Measurements from ENCODE around the gene CTSF.
"Not testable (repeated sequence)": the region's sequence is repeated elsewhere in the genome, so short reads cannot be mapped to it uniquely, and the experiment has no call there.

CTSF gene

DNA sequence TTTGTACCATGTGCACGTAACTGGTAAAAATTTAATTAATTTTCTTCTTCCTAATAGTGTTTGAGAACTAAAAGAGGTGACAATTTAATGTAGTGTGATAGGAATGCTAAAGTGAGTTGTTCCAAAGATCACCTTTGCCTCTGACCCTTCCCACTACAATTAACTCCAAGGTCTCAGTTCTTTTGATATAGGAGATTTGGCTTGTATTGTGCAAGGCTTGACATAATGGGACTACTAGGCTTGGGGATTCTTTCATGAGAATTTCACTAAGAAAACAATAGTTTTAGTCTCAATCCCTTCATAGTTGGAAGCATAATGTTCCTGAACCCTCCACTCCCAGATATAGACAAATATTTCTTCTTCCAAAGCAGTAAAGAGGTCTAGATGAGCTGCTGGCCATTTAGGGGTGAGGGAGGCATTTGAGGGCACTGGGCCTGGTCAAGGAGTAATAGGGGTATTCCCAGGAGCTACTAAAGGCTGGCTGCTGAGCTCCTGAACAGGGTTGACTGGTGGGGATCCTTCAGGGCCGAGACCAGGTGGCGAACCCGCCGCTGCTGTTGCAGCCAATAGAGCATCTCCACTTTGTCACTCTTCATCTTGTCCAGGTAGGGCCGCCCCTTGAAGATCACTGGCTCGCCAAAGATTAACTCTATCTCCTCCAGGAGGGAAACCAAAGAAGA, 21.7 kb upstream of the CTSF start:
- DNase-seq (ENCODE audit: low read depth), result no peak

DNA sequence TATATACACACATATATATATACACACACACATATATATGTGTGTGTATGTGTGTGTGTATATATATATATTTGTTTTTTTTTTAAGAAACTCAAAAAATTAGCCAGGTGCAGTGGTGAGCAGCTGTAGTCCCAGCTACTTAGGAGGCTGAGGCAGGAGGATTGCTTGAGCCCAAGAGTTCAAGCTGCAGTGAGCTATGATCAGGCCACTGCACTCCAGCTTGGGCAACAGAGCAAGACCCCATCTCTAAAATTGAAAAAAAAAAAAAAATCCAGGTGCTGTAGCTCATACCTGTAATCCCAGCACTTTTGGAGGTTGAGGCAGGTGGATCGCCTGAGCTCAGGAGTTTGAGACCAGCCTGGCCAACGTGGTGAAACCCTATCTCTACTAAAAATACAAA, 20.9 kb upstream of the CTSF start:
- DNase-seq (ENCODE audit: low read depth), result not testable (repeated sequence)

DNA sequence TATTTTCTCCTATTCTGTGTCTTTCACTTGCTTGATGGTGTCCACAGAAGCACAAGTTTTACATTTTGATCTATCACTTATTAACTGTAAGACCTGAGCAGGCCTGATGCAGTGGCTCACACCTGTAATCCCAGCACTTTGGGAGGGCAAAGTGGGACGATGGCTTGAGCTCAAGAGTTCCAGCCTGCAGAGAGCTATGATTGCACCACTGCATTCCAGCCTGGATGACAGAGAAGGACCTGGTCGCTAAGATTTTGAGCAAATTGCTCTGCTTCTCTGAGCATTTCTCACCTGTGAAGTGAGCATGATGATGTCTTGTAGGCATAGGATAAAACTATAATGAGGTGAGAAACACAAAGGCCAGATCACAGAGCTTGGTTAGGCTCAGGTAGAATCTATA, 17.7 kb upstream of the CTSF start:
- no peak for DNase-seq (ENCODE audit: low read depth)

- DNase-seq (ENCODE audit: low read depth), result not testable (repeated sequence)
Measured at GRCh38 chr11:66585447-66585846, 17.0 kb upstream of the CTSF start.

DNA sequence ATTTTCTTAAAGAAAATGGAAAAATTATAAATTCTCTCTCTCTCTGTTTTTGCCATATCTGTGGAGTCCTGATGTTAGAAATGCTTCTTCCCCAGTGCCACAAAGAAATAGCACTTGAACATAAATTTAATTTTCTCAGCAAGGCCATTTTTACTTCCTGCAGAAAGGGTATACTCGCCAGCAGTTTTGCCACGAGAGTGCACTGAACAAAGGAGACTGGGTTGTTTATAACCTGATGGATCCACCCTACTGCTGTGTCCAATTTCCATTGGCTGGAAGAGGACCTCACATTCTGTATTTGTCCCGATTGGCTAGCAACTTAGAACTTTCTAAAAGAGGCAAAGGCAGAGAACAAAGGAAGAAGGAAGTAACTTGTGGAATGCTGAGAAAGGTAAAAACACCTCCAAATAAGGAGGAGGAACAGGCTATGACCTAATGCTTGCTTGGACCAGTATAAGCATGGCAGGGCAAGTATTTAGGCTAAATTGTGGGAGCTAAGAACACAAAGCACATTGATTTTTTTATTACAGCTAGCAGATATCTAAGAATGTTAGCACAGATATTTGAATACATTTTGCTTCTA, 14.2 kb upstream of the CTSF start:
- not testable (repeated sequence) for DNase-seq (ENCODE audit: low read depth)

- DNase-seq (ENCODE audit: low read depth), result no peak
Measured at GRCh38 chr11:66581261-66581660, 12.9 kb upstream of the CTSF start.

DNA sequence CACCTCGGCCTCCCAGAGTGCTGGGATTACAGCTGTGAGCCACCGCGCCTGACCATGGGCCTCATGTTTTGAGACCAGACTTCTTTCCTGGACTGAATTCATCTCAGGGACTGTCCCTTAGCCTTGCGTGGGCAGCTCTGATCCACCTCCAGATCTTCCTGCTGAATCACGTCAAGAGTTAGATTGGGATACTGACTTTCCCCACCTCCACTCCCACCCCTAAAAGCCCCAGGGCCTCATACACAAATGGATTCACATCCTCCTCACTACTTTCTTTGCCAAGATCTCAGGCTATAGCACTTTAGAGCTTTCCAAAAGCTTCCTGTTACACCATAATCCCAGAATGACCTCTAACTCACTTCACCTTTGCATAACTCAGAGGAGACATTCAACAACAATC, 12.4 kb upstream of the CTSF start:
- no peak for DNase-seq (ENCODE audit: low read depth)

DNA sequence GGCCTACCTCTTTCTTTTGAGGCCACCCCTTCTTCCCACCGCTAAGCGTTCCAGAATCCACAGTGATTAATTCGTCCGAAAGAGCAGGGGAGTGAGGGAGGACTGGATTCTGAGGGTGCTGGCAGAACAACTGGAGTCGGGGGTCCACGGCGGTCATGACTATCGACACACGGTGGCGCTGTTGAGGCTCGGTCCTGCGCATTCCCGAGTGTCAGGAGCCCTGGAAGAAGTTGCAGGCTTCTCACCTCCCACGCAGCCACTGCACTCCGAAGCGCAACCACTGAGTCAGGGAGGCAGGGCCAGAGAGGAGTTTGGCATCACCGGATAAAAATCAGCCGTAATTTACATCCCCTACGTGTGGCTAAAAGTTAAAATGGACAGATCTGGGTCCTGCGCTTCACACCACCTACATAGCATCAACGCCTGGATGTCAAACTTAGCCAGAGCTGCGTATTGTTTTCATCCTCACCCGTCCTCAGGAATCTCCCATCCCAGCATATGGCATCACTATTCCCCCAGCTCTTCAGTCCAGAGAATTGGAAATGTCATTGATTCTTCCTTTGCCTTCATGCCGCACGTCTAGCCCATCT, 10.7 kb upstream of the CTSF start:
- no peak for DNase-seq (ENCODE audit: low read depth)

DNA sequence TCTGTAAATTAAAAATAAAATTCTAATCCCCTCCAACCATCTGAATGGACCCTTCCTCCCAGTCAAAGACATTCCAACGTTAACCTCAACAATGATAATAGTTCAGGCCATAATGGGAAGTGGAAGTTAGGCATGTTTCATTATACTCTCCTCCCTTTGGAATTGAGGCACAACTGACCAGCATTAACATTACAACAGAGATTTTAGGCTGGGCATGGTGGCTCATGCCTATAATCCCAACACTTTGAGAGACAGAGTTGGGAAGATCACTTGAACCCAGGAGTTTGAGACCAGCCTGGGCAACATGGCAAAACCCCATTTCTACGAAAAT, 2.4 kb upstream of the CTSF start:
- no peak for DNase-seq (ENCODE audit: low read depth)

- DNase-seq (ENCODE audit: low read depth), result no peak
Measured at GRCh38 chr11:66570079-66570849, 1.9 kb upstream of the CTSF start.

DNA sequence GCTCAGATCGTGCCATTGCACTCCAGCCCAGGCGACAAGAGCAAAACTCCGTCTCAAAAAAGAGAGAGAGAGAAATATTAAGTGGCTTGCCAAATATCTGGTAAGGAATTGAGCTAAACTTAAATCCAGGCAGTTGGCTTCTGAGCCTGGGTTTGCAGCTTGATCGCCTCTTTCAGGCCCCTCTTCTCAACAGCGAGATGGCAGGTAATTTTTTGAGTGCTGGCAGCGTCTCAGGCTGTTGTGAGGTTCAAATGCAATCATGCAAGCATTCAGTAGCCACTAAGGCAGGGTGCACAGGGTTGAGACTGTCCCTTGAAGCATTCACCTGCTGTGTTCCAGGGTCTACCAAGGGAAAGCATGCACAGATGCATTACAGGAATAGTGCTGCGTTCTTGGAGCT, 670 bp upstream of the CTSF start:
- no peak for DNase-seq (ENCODE audit: low read depth)

DNA sequence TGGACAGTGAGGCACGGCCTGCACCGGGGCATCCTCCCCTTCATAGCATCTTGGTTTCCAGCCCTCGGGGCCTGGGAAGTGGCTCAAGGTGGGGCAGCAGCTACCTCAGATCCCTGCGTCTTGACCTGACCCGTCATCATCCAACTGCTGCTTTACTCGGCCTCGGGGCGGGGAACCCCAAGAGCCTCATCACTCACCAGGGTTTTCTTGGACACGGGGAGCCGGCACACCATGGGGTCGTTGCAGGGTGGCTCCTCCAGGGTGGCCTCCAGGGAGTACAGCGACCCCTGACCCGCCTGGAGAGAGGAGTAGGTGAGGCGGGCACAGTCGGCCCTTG, 651 bp downstream of the CTSF start:
- DNase-seq (ENCODE audit: low read depth), result no peak

GRCh38 chr11:66566221-66566620, 2.2 kb downstream of the CTSF start:
- no peak for DNase-seq (ENCODE audit: low read depth)

- no peak for DNase-seq (ENCODE audit: low read depth)
Measured at GRCh38 chr11:66564984-66565383, 3.4 kb downstream of the CTSF start.

GRCh38 chr11:66564538-66564937, 3.9 kb downstream of the CTSF start:
- DNase-seq (ENCODE audit: low read depth), result no peak

DNA sequence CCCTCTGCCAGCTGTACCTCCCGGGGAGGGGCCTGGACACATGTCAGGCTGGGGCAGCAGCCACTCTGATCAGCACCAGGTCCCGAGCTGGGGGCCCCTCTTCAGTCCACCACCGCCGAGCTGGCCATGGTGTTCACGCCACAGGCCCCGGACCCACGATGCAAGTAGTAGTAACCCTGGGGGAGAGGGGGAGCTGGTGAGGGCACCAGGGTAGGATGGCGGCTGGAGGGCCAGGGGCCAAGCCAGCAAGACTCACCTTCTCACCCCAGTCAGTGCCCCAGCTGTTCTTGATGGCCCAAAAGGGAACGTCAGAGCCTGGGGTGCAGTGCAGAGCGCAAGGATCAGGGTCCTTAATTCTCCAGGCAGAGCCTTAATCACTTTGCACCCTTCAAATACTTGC, 4.6 kb downstream of the CTSF start:
- no peak for DNase-seq (ENCODE audit: low read depth)

DNA sequence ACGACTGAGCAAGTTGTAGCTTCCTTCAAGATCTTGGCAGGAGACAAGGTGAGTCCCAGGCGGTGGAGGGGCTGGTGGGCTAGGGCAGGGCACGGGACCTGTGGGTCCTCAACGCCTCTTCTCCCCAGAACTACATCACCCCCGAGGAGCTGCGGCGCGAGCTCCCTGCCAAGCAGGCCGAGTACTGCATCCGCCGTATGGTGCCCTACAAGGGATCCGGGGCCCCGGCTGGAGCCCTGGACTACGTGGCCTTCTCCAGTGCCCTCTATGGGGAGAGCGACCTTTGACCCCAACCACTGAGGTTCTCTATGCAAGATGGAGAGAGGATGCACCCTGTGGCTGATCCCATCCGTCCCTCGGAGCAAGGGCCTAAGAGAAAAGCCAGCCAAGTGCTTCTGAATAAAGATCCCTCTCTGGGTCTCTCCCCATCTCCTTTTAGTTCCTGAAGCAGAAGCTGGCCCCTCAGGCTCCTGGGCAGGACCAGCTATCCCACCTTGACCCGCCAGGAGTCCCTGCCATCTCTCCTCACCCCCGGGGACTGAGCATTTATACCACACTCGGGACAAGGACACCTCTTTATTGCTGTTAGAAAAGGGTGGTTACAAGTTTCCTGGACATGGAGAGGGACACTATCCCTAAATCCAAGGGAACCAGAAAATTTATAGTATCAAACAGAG, 5.4 kb downstream of the CTSF start:
- DNase-seq (ENCODE audit: low read depth), result no peak

DNA sequence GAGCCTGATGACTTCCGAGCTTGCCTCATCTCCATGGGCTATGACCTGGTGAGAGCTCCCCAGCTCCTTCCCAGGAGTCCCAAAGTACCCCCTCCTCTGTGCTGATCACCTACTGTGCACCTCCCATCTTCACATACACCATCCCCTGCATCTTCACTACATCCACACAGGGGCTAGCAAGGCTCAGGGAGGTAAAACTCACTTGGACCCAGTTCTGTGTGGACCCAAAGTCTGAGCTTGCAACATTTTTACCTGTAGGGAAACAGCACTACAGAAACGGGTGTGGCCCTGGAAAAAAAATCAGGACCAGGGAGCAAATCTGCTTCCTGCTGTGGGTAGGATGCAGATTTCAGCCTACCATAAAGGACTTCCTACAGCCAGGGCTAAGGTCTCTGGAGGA, 6.1 kb downstream of the CTSF start:
- DNase-seq (ENCODE audit: low read depth), result no peak

- DNase-seq (ENCODE audit: low read depth), result no peak
Measured at GRCh38 chr11:66561975-66562248, 6.5 kb downstream of the CTSF start.

GRCh38 chr11:66561178-66561974, 7.0 kb downstream of the CTSF start:
- DNase-seq (ENCODE audit: low read depth), result no peak

GRCh38 chr11:66559866-66560676, 8.3 kb downstream of the CTSF start:
- no peak for DNase-seq (ENCODE audit: low read depth)

Measured in non-pigmented ciliary epithelial cell (primary cell).